HG03571 (cell line): ENCODE data around the gene CBLB.

Experiments used
- ATAC-seq: cut with Tn5 transposase; IDR thresholded peaks from one replicate; pipeline ENCODE4 v1.9.1; 2021; ENCODE audit not compliant: unreplicated experiment

CBLB gene

DNA sequence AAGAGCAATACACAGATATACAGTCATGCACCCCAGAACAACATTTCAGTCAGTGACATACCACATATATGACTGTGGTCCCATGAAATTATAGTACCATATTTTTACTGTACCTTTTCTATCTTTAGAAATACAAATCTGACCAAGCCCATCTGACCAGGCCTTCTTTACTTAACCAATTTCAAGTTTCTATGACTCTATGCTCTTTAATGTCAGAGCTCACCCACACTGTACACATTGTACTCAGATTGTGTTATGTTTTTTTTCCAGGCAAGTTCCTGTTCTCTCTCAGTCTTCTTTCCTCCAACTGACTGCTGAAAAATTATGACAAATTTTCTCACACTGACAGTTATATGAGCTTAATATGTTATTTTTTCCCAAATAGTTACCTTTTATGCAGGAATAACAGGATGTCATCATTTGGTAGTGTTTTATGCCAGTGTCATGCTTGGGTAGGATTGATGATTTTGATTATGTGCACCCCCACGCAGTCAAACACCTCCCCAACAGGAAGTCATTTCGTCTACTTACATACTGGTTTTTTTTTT lies 8.0 kb upstream of the CBLB start:
- no peak for ATAC-seq

DNA sequence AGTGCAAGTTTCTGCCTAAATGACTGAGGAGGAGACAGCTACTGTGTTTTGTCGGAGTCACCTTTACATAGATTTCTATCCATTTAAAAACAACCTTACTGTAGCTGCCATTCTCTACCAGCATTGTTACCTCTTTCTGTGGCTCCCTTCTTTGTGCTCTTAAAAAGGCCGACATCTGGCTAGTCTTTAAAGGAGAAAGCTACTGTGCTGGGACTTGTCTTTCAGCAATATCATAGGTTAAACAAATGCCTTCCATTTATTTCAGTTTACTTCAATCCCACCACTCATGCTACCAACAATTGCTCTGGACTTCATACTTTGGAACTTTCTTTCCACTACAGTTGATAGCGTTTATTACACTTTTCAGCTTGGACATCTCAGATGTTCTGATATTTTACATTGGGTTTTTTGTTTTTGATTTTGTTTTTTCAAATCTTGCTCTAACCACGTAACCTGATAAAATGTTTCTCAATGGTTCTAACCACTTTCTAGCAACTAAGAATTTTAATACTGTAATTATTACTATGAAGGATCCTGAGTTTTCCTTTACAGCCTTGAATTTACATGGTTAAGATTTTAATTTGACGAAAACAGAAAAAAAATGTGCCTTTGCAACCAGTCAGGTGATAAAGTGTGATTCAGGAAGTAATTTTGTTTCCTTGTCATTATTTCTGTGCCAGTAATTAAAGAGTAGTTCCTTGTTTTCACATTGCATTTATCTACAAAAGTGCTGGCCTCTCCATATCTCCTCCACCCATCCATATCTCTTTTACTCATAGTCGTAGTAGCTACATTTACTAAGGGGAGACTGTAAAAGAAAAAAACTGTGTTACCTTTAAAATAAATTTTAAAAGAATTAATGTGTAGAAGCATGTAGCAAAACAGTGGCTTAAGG lies 1.3 kb upstream of the CBLB start:
- ATAC-seq: no peak

DNA sequence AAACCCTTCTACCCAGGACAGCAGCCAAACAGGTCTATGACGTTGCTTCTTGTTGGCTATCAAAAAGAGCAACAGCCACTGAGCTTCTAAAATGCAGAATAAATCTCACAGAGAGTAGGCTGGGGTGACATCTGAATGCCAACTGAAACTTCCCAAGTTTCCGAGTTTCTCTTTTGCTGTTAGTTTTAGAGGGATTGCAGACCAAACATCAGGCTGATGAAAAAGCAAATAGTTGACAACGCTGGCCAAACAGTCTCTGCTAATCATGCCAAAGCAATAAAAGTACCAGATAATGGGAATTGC lies 670 bp upstream of the CBLB start:
- no peak for ATAC-seq

DNA sequence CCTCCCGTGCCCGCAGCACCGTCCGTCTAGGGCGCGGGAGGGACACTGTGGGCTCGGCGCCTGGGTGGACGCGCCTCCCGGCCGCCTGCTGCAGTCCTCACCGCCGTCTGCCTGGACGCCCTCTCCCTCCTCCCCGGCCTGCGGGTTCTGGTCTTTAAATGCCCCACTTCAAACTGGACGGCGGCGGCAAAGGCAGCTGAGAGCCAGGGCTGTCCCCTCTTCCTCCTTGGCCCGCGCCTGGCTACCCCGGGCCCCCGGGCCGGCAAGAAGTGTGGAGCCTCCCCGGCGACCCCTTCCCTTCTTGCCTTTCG lies 426 bp downstream of the CBLB start:
- ATAC-seq: peak; percentile 2

DNA sequence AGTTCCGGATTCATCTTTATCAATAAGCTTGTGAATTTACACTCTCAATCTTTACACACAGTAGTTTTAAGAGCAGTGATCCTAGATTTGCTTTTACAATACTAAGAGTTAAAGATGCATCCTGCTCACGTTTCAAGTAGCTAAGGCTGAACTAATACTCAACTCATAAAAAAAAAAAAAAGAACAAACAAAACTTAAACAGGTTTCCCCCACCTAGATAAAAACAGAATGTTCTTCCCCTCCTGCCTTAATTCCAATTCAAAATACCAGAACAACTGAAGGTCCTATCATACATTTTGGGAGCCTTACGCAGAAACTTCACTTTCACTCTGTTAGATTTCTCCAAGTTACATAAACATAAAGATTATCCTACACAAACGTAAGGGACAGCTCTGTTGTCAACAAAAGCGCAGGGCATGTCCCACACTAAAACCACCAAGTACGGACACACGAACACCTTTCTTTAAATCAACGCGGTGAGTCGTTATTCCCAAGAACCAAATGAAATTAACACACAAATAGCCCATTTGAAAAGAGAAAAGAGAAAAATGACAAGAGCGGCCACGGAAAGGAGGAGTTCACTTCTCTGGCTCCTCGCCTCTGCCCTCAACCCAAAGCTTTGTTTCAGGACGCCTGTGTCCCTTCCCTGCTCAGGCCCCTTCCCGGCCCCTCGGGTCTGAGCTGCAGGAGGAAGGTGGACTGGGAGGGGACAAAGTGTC lies 941 bp downstream of the CBLB start:
- no peak for ATAC-seq

DNA sequence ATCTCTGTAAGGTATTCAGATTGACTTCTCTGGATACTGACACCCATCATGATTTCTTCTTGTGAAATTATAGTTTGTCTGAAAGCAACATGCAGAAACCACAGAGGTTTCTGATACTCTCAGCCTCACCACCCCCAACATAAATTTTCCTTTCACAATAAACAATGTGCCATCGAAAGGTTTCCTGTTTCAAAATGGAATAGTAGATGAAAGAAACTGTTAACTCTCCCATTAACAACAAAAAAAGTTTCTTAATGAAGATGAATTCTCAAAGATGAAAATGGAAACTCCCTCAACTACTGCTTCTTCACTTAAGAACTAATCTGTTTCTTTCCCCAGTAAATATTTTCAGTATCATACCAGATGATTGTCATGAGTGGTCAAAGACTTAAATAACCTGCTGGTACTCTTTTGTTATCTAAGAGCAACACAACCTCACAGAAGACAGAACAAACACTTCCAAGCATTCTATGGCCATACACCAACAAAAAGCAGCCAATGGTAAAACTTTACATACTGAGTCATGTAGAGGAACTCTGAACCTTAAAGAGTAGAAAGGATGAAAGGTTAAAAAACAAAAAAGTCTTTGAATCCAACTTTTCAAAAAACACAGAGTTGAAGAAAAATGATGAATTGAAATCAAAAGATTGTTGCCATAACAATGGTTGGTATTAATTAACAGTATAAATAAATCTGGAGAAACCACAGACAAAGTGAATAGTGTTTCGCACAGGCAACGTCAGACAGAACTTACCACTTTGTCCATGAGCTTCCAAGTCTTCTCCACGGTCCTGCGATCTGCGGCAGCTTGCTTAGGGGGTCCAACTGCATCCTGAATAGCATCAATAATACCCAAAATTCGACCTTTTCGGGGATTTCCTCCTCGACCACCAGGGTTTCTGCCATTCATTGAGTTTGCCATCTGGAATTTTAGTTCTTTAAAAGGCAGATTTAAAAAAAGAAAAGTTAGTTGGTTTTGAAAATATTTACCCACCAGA lies 1.9 kb downstream of the CBLB start:
- ATAC-seq: peak; percentile 17

DNA sequence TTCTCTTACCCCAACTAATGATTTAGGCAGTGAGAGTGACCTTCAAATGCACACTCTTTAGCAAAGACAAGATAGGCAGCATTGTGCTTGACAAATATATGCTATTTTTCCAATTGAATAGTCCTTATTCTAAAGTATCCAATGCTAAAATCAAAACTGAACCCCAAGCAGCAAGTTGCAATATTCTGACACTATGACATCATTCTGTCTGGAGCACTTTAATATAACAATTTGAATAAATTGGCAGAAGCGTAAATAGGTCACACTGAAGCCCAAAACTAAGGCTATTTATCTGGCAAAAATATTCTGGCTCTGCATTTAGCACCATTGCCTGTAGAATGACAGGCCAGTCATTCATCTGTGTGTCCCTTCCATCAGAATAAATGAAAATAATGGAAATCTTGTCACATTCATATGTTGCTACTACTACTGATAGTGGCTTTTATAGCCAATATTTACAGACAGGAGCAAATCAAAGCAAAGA lies 2.9 kb downstream of the CBLB start:
- no peak for ATAC-seq

DNA sequence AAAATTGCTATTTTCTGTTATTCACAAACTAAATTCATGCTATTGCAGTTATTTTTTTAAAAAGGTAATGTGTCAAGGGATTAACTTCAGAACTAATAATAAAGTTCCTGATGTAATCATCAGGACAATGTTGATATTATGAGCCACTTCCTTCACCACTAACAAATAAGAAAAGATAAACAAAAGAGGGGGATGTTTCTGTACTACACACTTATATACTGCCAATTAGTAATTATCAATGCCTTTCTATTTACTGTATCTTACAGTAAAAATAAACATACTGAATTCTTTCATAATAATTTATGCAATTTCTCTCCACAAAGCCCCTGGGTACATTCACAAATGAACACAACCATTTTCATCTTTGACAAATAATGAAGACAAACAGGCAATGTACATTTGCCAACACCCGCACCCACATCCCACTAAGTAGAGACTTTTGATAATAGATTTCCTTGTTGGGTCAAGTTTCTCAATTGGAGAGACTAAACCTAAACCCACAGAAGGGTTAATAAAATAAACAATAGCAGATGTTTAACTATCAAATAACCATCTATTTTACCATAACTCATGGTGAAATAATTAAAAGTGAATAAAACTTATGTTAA lies 3.7 kb downstream of the CBLB start:
- ATAC-seq: no peak

DNA sequence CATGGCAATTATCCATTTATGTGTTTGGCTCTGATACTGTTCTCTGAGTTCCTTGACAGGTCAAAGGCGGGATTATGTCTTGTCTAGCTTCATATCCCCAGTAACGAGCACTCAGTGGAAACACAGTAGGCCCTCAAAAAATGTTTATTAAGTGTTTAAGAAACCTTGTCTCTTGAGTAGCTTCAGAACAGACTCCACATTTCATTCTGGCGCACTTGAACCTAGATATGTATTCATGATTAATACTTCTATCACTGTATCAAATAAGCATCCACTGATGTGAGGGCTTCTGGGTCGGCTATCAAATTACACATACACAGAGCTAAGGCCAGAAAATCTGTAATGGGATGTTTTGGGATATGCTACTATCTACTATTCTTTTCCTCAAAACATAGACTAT lies 4.6 kb downstream of the CBLB start:
- no peak for ATAC-seq

DNA sequence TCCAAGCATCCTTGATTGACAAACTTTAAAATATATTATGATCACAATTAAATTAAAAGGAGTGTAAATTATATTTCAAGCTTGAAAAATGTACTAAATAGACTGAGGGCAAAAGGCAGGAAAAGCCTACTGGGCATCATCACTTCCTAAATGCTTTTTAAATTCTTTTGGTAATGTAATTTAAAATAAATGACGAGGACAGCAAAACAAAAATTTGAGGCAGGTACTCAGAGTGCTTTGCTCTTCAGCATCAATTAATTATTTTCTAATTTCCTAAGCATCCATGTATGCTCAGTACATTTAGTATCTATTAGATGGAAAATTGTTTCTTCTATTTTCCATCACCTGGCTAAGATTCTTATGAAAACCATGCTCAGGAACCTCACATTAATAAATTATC lies 5.2 kb downstream of the CBLB start:
- no peak for ATAC-seq

DNA sequence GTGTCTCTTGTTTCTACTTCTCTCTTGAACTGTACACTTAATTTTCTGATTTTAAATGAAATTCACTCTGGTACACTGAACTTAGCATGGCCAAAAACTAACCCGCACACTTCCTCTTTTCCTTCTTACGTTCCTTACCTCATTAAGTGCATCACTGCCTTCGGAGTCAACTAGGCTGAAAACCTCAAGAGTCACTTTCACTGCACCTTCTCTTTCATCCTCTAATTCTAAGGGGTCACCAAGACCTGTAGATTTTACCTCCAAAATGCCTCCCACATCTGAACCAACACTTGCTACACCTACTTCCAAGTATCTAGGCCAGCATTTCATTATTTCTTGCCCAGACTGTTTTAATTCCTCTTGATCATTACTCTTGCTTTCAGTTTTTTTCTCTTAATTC lies 6.6 kb downstream of the CBLB start:
- peak; percentile 70 for ATAC-seq

DNA sequence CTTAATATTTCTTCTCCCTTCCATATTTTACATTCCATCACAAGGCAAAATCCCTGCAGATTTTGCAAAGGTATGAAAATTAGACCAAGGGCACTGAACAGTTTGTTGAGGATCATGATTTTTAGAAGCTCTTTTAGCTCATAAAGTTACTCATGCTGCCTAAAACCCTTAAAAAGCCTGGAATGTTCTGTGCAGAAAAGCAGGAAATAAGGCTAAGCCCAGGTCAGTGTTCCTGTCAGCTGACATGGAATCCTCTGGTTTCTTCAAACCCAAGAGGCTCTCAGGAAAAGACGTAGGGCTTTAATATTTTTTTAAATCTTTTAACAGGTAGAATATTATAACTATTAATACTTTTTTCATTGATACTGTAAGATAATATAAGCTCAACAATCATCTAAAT lies 8.2 kb downstream of the CBLB start:
- no peak for ATAC-seq

DNA sequence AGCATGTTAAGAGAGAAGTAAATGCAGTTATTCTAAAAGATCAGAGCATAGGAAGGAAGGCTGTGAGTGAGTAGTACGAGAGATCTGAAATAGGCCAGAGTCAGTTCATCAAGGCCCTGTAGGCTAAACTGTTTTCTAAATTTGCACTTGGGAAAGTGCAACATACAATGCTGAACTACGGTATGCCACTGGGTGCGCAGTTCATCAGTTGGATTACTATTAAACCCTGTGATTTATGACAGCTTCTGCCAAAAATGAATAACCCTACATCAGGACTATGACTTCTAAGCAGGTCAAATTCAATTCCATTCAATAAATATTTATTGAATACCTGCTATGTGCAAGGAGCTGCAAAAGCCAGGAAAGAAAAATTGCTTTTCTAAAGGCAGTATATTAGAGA lies 10.8 kb downstream of the CBLB start:
- no peak for ATAC-seq

DNA sequence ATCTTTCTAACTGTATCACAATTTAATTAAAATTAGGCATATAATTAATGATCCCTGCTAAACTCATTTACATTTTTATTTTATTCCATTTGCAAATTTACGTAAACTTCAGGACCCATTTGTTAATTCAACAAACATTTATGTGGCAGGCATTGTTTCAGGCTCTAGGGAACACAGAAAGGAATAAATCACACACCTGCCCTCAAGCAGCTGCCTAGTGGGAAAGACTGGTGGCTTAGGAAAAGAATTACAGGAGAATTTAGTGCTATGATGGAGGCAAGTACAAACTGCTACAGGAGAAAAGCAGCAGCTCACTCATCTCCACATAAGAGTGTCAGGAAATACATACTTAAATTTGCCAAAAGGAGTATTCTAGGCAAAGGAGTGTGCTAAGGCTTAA lies 11.2 kb downstream of the CBLB start:
- ATAC-seq: no peak

DNA sequence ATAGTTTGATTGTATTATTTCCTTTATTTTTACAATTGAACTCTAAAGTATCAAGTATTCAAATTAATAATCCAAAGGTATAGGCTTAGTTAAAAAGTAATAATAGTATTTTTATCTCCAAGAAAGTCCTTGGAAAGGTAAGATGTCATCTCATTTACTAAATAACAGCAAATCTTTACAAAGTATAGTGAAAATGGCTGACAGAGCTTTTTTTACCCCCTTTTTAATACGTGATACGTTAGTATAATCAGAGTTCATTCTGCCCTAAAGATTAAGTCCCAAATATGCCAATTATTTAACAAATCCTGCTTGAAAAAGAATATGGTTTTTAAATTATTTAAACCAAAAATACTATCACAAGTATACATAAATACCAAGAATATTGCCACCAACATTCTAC lies 12.2 kb downstream of the CBLB start:
- ATAC-seq: no peak

DNA sequence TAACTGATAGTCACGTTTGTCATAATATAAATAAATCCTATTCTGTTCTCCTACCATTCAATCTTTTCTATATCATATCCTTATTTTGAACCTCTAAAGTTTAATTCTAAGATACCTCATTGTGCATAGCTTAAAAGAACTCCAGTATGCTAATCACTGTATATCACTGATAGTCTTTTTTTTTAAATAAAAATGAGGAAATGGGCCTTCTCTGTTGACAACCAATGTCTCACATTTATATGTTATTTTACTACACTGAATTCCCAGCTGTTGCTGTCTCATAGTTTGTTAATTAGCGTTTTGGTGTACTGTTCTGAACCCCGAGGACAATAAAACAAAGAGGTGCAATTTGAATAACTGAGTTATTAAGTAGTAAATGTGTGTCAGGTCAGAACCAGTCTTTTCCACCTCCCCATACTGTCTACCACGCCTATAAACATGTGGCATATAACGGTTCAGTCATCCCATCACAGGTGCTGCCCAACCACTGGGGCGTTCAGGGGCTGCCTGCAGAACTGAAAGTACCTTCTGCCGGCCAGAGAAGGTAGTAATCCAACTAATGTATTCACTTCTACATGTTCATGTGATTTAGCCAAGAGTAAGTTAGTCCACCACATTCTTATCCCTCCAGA lies 14.9 kb downstream of the CBLB start:
- peak; percentile 93 for ATAC-seq

DNA sequence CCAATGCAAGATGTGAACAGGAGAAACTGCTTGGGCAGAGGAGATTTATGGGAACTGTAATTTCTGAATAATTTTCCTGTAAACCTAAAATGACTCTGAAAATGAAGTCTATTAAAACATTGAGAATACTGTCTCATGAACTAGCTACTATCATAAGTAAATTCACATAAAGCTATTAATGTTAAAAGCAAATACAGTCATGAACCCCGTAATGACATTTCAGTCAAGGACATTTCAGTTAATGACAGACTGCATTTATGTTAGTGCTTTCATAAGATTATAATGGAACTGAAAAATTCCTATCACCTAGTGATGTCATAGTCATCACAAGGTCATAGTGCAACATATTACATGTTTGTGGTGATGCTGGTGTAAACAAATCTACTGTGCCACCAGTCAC lies 17.2 kb downstream of the CBLB start:
- ATAC-seq: no peak

DNA sequence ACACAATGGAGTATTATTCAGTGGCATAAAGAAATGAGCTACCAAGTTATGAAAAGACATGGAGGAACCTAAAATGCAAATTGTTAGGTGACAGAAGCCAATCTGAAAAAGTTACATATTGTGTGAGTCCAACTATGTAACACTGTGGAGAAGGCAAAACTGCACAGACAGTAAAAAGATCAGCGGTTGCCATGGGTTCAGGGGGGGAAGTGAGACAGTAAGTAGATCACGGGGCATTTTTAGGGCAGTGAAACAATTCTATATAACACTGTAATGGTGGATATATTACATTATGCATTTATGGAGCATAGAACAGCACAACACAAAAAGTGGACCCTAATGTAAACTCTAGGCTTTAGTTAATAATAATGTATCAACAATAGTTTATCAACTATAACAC lies 17.6 kb downstream of the CBLB start:
- ATAC-seq: no peak

DNA sequence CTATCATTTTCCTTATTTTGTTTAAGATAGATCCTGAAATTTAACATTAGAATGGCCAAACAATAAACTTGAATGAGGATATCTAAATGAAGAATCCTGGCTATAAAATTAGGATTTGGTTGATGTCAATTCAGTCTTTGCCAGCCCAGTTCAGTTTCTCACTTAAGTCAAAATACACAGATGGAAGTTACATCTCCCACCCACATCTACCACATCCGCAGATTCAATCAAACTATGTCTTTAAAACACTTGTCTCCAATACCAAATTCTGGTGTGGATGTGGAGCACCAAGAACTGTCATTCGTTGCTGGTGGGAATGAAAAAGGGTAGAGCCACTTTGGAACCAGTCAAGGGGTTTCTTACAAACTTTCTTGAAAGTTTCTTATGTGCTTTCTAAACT lies 18.2 kb downstream of the CBLB start:
- no peak for ATAC-seq

DNA sequence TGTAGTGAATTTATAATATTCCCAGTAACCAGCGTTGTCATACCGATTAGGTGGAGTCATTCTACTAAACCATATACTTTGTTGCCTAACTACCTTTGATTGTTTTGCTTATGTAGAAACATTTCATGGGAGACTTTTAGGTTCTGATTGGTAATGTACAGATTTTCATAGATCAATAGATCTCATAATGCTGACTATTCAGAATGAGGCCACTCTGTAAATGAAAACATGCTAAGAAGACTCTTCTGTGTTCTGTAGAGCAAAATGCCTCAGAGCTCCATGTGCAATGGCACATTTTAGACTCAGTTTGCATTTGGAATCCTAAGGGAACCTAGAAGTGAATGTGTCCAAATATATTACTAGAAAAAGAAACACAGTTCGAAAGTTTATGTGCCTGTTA lies 20.0 kb downstream of the CBLB start:
- no peak for ATAC-seq
